Tibial nerve (tissue), 4 donors: Measurements from ENCODE around the gene MMP17. TPM values are rescaled to one million over a fixed set of nuclear protein-coding genes. Genes with fewer than 3 reads are reported as not detected.

Experiments
- DNase-seq, 2 donors: peaks; one replicate each; pipeline ENCODE4 v3.0.0-alpha.2; 2019; ENCODE audit warnings: low spot score in 2 of 2
- H3K27ac ChIP-seq, 4 donors: fragments of 200-600 bp; sonication (generic) in 3 of 4; one replicate each; pipeline ENCODE4 v1.5.1; 2017 to 2019; ENCODE audit warnings: mild to moderate bottlenecking in 1 of 4
- H3K27me3 ChIP-seq, 2 donors: fragments of 200-600 bp; sonication (generic) in 1 of 2; one replicate each; pipeline versions ENCODE4 v1.5.1 to v1.6.0; 2017 to 2019
- H3K36me3 ChIP-seq, 3 donors: fragments of 200-600 bp; sonication (generic); one replicate each; pipeline ENCODE4 v1.5.1; 2018 to 2019
- H3K4me1 ChIP-seq, 4 donors: fragments of 200-600 bp; sonication (generic) in 3 of 4; one replicate each; pipeline ENCODE4 v1.5.1; 2017 to 2019
- H3K4me3 ChIP-seq, 4 donors: fragments of 200-600 bp; sonication (generic) in 3 of 4; one replicate each; pipeline ENCODE4 v1.5.1; 2017 to 2019; ENCODE audit warnings: mild to moderate bottlenecking in 1 of 4, moderate library complexity in 1 of 4
- H3K9me3 ChIP-seq, 4 donors: fragments of 200-600 bp; sonication (generic) in 3 of 4; one replicate each; pipeline ENCODE4 v1.5.1; 2017 to 2019
- CTCF ChIP-seq, 5 experiments: fragments of 200-600 bp in 3 of 5; fragments of 450-650 bp in 2 of 5; sonication (generic) in 3 of 5; IDR thresholded peaks; one replicate each; pipeline ENCODE4 v1.5.1; 2016 to 2019; ENCODE audit warnings: antibody characterized with exemption in 5 of 5, mild to moderate bottlenecking in 3 of 5, moderate library complexity in 2 of 5
- EP300 ChIP-seq, 2 donors: sonication (generic); formaldehyde crosslinking; IDR thresholded peaks; one replicate each; pipeline ENCODE4 v1.6.1; 2017; ENCODE audit warnings: antibody characterized with exemption in 2 of 2, mild to moderate bottlenecking in 1 of 2
- POLR2A ChIP-seq, 2 donors: fragments of 450-650 bp; IDR thresholded peaks; one replicate each; pipeline ENCODE4 v1.6.1; 2017; ENCODE audit warnings: antibody characterized with exemption in 2 of 2, mild to moderate bottlenecking in 2 of 2, moderate library complexity in 2 of 2
- whole genome bisulfite sequencing, 2 donors: methylation state at CpG; one replicate each; pipeline ENCODE4 v1.1.5; 2018; 5-methylcytosine and 5-hydroxymethylcytosine counted together
- total RNA-seq, 4 donors: library from RNA; depleted of rRNA; stranded (reverse); fragments of >200 nt; gene quantifications; one replicate each; pipeline ENCODE4 v1.1.0, GENCODE V29; 2016

Gene MMP17
- total RNA-seq, 4 donors from 2014 or later, result 10.9 to 65.3 (median 32.6) TPM

GRCh38 chr12:131784909-131785762 is 43.1 kb upstream of the MMP17 start:
- H3K4me3 ChIP-seq, result no peak overlapping the region
- H3K27ac ChIP-seq, result peak overlapping the region in 2 of 4 donors; percentile 25 to 77
- no peak for DNase-seq
- WGBS, 2 donors, result 53 to 59% methylated on average over 30 of the region's 30 CpGs
- peaks cover 0 to 72% (median 13%) of the 10 kb centered on the region in 3 donors for H3K36me3 ChIP-seq
- peaks cover 0 to 29% (median 0%) of the 10 kb centered on the region in 4 donors for H3K4me1 ChIP-seq
- H3K27me3 ChIP-seq, result no peaks in the 10 kb centered on the region
- no peak for TF ChIP-seq EP300 (IDR thresholded peaks at IDR 0.05)
- TF ChIP-seq CTCF (IDR thresholded peaks at IDR 0.05), result no peak
- TF ChIP-seq POLR2A (IDR thresholded peaks at IDR 0.05), result no peak
- H3K9me3 ChIP-seq, result no peaks in the 10 kb centered on the region

GRCh38 chr12:131785763-131786330 is 42.3 kb upstream of the MMP17 start:
- DNase-seq, result no peak
- Histone ChIP-seq H3K9me3 (no peaks in the 10 kb centered on the region), H3K36me3 (peaks cover 0 to 72% (median 8%) of the 10 kb centered on the region in 3 donors), H3K27ac (peak overlapping the region in 2 of 4 donors; percentile 25 to 38), H3K4me3 (no peak overlapping the region), H3K27me3 (no peaks in the 10 kb centered on the region), H3K4me1 (peaks cover 0 to 29% (median 0%) of the 10 kb centered on the region in 4 donors)
- WGBS, 2 donors, result 88 to 90% methylated on average over 15 of the region's 15 CpGs
- TF ChIP-seq POLR2A (IDR thresholded peaks at IDR 0.05) (no peak), CTCF (IDR thresholded peaks at IDR 0.05) (no peak), EP300 (IDR thresholded peaks at IDR 0.05) (no peak)

- peaks cover 0 to 29% (median 0%) of the 10 kb centered on the region in 4 donors for H3K4me1 ChIP-seq
- H3K4me3 ChIP-seq, result no peak overlapping the region
- DNase-seq, result no peak
- no peak overlapping the region for H3K27ac ChIP-seq
- H3K9me3 ChIP-seq, result no peaks in the 10 kb centered on the region
- H3K36me3 ChIP-seq, result peaks cover 0 to 74% (median 8%) of the 10 kb centered on the region in 3 donors
- no peaks in the 10 kb centered on the region for H3K27me3 ChIP-seq
- TF ChIP-seq EP300 (IDR thresholded peaks at IDR 0.05) (no peak), POLR2A (IDR thresholded peaks at IDR 0.05) (no peak), CTCF (IDR thresholded peaks at IDR 0.05) (no peak)
- 85 to 86% methylated on average over 12 of the region's 15 CpGs for WGBS, 2 donors
These were observed 41.9 kb upstream of the MMP17 start for GRCh38 chr12:131786331-131786730.

- H3K27ac ChIP-seq, result no peak overlapping the region
- DNase-seq, result no peak
- 78% methylated on average over 15 to 17 of the region's 17 CpGs for WGBS, 2 donors
- TF ChIP-seq EP300 (IDR thresholded peaks at IDR 0.05), result no peak
- TF ChIP-seq CTCF (IDR thresholded peaks at IDR 0.05), result no peak
- no peak for TF ChIP-seq POLR2A (IDR thresholded peaks at IDR 0.05)
- no peak overlapping the region for H3K4me3 ChIP-seq
- H3K36me3 ChIP-seq, result peaks cover 0 to 73% (median 8%) of the 10 kb centered on the region in 3 donors
- H3K9me3 ChIP-seq, result no peaks in the 10 kb centered on the region
- H3K4me1 ChIP-seq, result peaks cover 0 to 29% (median 0%) of the 10 kb centered on the region in 4 donors
- H3K27me3 ChIP-seq, result no peaks in the 10 kb centered on the region
These were observed 41.0 kb upstream of the MMP17 start for GRCh38 chr12:131787143-131787660.

- Histone ChIP-seq H3K27me3 (no peaks in the 10 kb centered on the region), H3K36me3 (peaks cover 0 to 77% (median 13%) of the 10 kb centered on the region in 3 donors), H3K4me1 (peaks cover 0 to 29% (median 0%) of the 10 kb centered on the region in 4 donors), H3K4me3 (no peak overlapping the region), H3K9me3 (no peaks in the 10 kb centered on the region), H3K27ac (no peak overlapping the region)
- no peak for DNase-seq
- no peak for TF ChIP-seq POLR2A (IDR thresholded peaks at IDR 0.05)
- no peak for TF ChIP-seq EP300 (IDR thresholded peaks at IDR 0.05)
- no peak for TF ChIP-seq CTCF (IDR thresholded peaks at IDR 0.05)
- WGBS, 2 donors, result 70 to 71% methylated on average over 11 of the region's 11 CpGs
These were observed 40.1 kb upstream of the MMP17 start for GRCh38 chr12:131788070-131788469.
